OCI-LY7 (cell line): ENCODE data around the gene PARD3B. TPM values are rescaled to one million over a fixed set of nuclear protein-coding genes. Genes with fewer than 3 reads are reported as not detected.

ENCODE experiments used
- BruUV-seq: library from RNA; stranded (reverse); fragments of 400-500 nt; replicated peaks from 2 replicates; lab custom pipeline; 2021; lab: Mats Ljungman, UMichigan
- CTCF ChIA-PET: fragments of 300-600 bp; sonication (Branson Sonifier 250); formaldehyde crosslinking; loops from one replicate; lab custom pipeline; 2022; ENCODE audit warnings: antibody characterized with exemption; ENCODE audit not compliant: unreplicated experiment; lab: Charles Lee
- POLR2A ChIA-PET: fragments of 300-600 bp; sonication (Branson Sonifier 250); formaldehyde crosslinking; loops from one replicate; lab custom pipeline; 2022; ENCODE audit warnings: antibody characterized with exemption; lab: Charles Lee
- DNase-seq: peaks from one replicate; pipeline ENCODE4 v3.0.0-alpha.2; 2015; ENCODE audit warnings: low spot score
- H2AFZ ChIP-seq: fragments of 200-600 bp; sonication (generic), shearing (Covaris generic); 2 replicates; pipeline ENCODE4 v1.6.1; 2014; ENCODE audit warnings: mild to moderate bottlenecking, antibody characterized with exemption, low read length, moderate library complexity
- H3K27ac ChIP-seq: fragments of 200-600 bp; sonication (generic); 2 replicates; pipeline ENCODE4 v1.5.1; 2014; ENCODE audit warnings: mixed run types, low read depth, mild to moderate bottlenecking, moderate library complexity, low read length, inconsistent platforms; ENCODE audit not compliant: poor library complexity, severe bottlenecking
- H3K36me3 ChIP-seq: fragments of 200-600 bp; sonication (generic); 2 replicates; pipeline ENCODE4 v1.6.1; 2014; ENCODE audit warnings: mild to moderate bottlenecking, antibody characterized with exemption, low read length, moderate library complexity, mixed read lengths; ENCODE audit not compliant: insufficient read depth
- H3K4me1 ChIP-seq: fragments of 200-600 bp; sonication (generic); 2 replicates; pipeline ENCODE4 v1.5.1; 2014; ENCODE audit warnings: mild to moderate bottlenecking, low read length; ENCODE audit not compliant: insufficient read depth, poor library complexity, severe bottlenecking
- H3K4me2 ChIP-seq: fragments of 200-600 bp; sonication (generic); 2 replicates; pipeline ENCODE4 v1.6.1; 2014; ENCODE audit warnings: mild to moderate bottlenecking, low read length
- H3K4me3 ChIP-seq: fragments of 200-600 bp; sonication (generic); 2 replicates; pipeline ENCODE4 v1.5.1; 2014; ENCODE audit warnings: mild to moderate bottlenecking, low read depth, low read length; ENCODE audit not compliant: poor library complexity, severe bottlenecking
- H3K79me2 ChIP-seq: fragments of 200-600 bp; sonication (generic); 2 replicates; pipeline ENCODE4 v1.6.1; 2016; ENCODE audit warnings: low read depth, mild to moderate bottlenecking, low read length, moderate library complexity, mixed read lengths; ENCODE audit not compliant: insufficient read depth
- H3K9me2 ChIP-seq: fragments of 200-600 bp; sonication (generic); 2 replicates; pipeline ENCODE4 v1.6.1; 2016; ENCODE audit warnings: mild to moderate bottlenecking, low read length, mixed read lengths; ENCODE audit not compliant: insufficient read depth
- H3K9me3 ChIP-seq: fragments of 200-600 bp; sonication (generic); 2 replicates; pipeline ENCODE4 v1.6.1; 2014; ENCODE audit warnings: mild to moderate bottlenecking, mixed run types, low read length, mixed read lengths
- H4K20me1 ChIP-seq: fragments of 200-600 bp; sonication (generic); 2 replicates; pipeline ENCODE4 v1.6.1; 2014; ENCODE audit warnings: mild to moderate bottlenecking, antibody characterized with exemption, low read length, moderate library complexity, mixed read lengths; ENCODE audit not compliant: insufficient read depth
- EZH2phosphoT487 ChIP-seq: fragments of 200-600 bp; sonication (generic); IDR thresholded peaks from 2 replicates; pipeline ENCODE4 v1.6.1; 2018; ENCODE audit warnings: low read depth, borderline replicate concordance, mild to moderate bottlenecking, mixed run types, antibody characterized with exemption, low read length, moderate library complexity, mixed read lengths
- intact Hi-C: fragments of 100-400 bp; cut with micrococcal nuclease; formaldehyde crosslinking; loops from one replicate; pipeline ENCODE4 v1.10.0; 2022; ENCODE audit not compliant: unreplicated experiment
- total RNA-seq, 2 experiments: library from RNA; depleted of rRNA in 1 of 2; stranded (reverse); fragments of >200 nt in 1 of 2; shearing (Covaris generic) in 1 of 2; gene quantifications; 2 replicates each; pipeline ENCODE4 v1.2.3, GENCODE V29; 2014 to 2022
- TF ChIP-seq, protein P1 (sequence below): fragments of 200-600 bp; sonication (generic); conservative IDR thresholded peaks from 2 replicates; pipeline ENCODE4 v1.5.1; 2014; ENCODE audit warnings: mild to moderate bottlenecking, antibody characterized with exemption, low read length, moderate library complexity, mixed read lengths

The PARD3B gene
- total RNA-seq, 2 experiments from 2014 or later = not detected

DNA sequence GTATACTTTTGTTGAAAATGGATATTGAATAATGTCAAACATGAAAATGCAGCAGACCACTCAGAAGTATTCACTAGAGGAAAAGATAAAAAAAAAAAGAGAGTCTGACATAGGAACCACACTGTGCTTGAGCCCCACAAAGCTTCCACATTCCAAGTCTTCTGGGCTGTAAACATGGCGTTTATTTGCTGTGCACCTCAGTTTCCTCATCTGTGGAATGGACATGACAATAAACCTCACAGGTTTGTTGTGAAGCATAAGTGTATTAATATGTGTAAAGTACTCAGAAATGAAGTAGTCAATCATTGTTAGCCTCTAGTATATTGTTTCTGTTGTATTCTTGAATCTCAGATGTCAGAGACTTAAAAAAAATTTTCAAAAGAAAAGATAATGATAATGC is 611.2 kb downstream of the PARD3B start:
- no peak overlapping the region for H3K4me2 ChIP-seq
- TF ChIP-seq, protein P1, sequence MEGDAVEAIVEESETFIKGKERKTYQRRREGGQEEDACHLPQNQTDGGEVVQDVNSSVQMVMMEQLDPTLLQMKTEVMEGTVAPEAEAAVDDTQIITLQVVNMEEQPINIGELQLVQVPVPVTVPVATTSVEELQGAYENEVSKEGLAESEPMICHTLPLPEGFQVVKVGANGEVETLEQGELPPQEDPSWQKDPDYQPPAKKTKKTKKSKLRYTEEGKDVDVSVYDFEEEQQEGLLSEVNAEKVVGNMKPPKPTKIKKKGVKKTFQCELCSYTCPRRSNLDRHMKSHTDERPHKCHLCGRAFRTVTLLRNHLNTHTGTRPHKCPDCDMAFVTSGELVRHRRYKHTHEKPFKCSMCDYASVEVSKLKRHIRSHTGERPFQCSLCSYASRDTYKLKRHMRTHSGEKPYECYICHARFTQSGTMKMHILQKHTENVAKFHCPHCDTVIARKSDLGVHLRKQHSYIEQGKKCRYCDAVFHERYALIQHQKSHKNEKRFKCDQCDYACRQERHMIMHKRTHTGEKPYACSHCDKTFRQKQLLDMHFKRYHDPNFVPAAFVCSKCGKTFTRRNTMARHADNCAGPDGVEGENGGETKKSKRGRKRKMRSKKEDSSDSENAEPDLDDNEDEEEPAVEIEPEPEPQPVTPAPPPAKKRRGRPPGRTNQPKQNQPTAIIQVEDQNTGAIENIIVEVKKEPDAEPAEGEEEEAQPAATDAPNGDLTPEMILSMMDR = no peak
- TF ChIP-seq EZH2phosphoT487 = no peak
- H3K9me2 ChIP-seq = no peaks in the 10 kb centered on the region
- H3K36me3 ChIP-seq = no peaks in the 10 kb centered on the region
- H4K20me1 ChIP-seq = no peaks in the 10 kb centered on the region
- no peaks in the 10 kb centered on the region for H3K79me2 ChIP-seq
- no peak overlapping the region for H2AFZ ChIP-seq
- POLR2A ChIA-PET = no interaction called here
- no peaks in the 10 kb centered on the region for H3K4me1 ChIP-seq
- CTCF ChIA-PET = no interaction called here
- H3K27ac ChIP-seq = no peak overlapping the region
- BruUV-seq = no TSS peak
- H3K4me3 ChIP-seq = no peak overlapping the region
- intact Hi-C loops = no loop called here
- no peaks in the 10 kb centered on the region for H3K9me3 ChIP-seq
- no peak for DNase-seq

DNA sequence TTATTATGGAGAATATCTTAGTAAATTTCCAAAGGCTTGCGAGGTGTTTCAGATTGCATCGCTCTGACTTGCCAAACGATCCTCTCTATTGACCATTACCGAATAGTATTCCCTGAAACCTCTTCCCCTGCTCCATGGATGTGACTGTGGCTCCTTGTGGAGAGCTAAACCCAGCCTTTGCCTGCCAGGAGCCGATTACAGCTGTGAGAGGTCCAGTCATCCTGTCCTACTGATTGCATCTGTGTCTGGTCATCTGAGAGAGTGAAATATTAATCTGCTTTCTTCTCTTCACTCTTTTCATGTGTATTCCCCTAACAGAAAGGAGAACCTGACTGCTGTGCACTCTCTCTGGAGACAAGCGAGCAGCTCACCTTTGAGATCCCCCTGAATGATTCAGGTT is 613.1 kb downstream of the PARD3B start:
- H3K4me2 ChIP-seq = no peak overlapping the region
- no peaks in the 10 kb centered on the region for H3K36me3 ChIP-seq
- DNase-seq = no peak
- ChIA-PET POLR2A (no interaction called here), CTCF (interaction anchor here (0.5 kb wide), 1 partner anchor 8 kb away, joined by 4 read pairs; no protein-coding TSS in a partner anchor)
- H3K4me3 ChIP-seq = no peak overlapping the region
- H2AFZ ChIP-seq = no peak overlapping the region
- H3K27ac ChIP-seq = no peak overlapping the region
- TF ChIP-seq, protein P1 = no peak
- TF ChIP-seq EZH2phosphoT487 = no peak
- no peaks in the 10 kb centered on the region for H3K79me2 ChIP-seq
- no peaks in the 10 kb centered on the region for H3K4me1 ChIP-seq
- no peaks in the 10 kb centered on the region for H3K9me3 ChIP-seq
- no TSS peak for BruUV-seq
- intact Hi-C loops = no loop called here
- H3K9me2 ChIP-seq = no peaks in the 10 kb centered on the region
- no peaks in the 10 kb centered on the region for H4K20me1 ChIP-seq

DNA sequence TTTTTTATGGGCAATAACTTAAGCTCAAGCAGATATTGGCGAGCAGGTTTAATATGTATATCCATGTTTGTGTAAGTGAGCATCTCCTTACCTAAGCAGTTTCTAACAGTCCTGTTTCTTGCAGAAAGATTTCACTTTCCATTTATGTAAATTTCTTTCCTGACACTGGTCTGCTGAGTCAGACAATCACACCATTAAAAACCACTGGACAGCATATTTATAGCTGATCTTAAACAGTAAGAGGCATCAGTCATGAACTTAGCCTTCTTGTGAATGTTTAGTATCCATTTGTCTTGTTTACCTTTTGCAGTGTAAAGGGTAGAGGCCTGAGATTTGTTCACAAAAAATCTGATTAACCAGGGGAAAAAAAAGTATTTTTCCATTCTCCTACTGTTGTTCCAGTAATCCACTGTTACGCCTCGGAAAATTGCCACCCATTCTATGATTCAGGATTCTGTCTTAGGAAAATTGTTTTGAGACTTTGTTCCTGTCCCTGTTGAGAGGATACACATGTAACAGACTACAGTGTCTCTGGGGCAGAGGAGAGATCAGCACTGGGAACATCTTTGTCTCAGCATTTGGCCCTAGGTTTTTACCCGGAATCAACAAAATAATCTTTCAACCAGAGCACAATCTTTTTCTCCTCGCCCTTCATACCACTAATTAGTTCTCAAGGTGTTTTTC is 616.0 kb downstream of the PARD3B start:
- Histone ChIP-seq H3K4me1 (no peaks in the 10 kb centered on the region), H3K9me3 (no peaks in the 10 kb centered on the region), H3K4me2 (no peak overlapping the region), H3K27ac (no peak overlapping the region), H3K79me2 (no peaks in the 10 kb centered on the region), H4K20me1 (no peaks in the 10 kb centered on the region), H3K36me3 (no peaks in the 10 kb centered on the region), H2AFZ (no peak overlapping the region), H3K4me3 (no peak overlapping the region), H3K9me2 (no peaks in the 10 kb centered on the region)
- CTCF ChIA-PET = no interaction called here
- DNase-seq = no peak
- intact Hi-C loops = no loop called here
- POLR2A ChIA-PET = no interaction called here
- no TSS peak for BruUV-seq
- no peak for TF ChIP-seq EZH2phosphoT487
- TF ChIP-seq, protein P1 = no peak
